ENCODE measurements around the gene MAP4K5.

GRCh38 chr14:50516091-50516490 is 16.3 kb downstream of the MAP4K5 start:
- TF ChIP-seq, protein P1, sequence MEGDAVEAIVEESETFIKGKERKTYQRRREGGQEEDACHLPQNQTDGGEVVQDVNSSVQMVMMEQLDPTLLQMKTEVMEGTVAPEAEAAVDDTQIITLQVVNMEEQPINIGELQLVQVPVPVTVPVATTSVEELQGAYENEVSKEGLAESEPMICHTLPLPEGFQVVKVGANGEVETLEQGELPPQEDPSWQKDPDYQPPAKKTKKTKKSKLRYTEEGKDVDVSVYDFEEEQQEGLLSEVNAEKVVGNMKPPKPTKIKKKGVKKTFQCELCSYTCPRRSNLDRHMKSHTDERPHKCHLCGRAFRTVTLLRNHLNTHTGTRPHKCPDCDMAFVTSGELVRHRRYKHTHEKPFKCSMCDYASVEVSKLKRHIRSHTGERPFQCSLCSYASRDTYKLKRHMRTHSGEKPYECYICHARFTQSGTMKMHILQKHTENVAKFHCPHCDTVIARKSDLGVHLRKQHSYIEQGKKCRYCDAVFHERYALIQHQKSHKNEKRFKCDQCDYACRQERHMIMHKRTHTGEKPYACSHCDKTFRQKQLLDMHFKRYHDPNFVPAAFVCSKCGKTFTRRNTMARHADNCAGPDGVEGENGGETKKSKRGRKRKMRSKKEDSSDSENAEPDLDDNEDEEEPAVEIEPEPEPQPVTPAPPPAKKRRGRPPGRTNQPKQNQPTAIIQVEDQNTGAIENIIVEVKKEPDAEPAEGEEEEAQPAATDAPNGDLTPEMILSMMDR (conservative IDR thresholded peaks at IDR 0.05 in 1 of 2, IDR thresholded peaks at IDR 0.05 in 1 of 2; ENCODE audit: extremely low read depth in 1 of 2, insufficient read depth in 1 of 2, low read depth in 1 of 2, low read length in 2 of 2): no peak
- no peak for TF ChIP-seq EZH2 (IDR thresholded peaks at IDR 0.05; ENCODE audit: borderline replicate concordance, low read length)
